ENCODE results near the gene C12orf42.

The C12orf42 gene

DNA sequence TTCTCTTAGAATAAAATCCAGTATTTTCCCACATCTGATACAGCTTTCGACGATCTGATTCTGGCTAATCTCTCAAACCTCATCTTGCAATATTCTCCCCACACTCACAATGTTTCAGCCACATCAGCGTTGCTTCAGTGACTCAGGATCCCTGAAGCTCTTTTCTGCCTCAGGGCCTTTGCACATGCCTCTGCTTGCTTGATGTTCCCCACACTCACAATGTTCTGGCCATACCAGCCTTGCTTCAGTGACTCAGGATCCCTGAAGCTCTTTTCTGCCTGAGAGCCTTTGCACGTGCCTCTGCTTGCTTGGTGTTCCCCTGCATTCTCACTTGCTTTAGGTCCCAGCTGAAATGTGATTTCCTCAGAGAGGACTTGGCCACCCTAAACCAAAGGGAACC, 2.6 kb downstream of the C12orf42 start:
- Histone ChIP-seq H3K36me3 (ENCODE audit: control insufficient read depth, insufficient read depth, low read length) (no peaks in the 10 kb centered on the region), H3K9me3 (ENCODE audit: control insufficient read depth, low read length) (no peaks in the 10 kb centered on the region), H3K9ac (ENCODE audit: low read length) (no peak overlapping the region), H3K4me3 (ENCODE audit: low read length) (no peak overlapping the region), H3K4me1 (ENCODE audit: control insufficient read depth, insufficient read depth, low read length) (peaks cover 4% of the 10 kb centered on the region), H3K27me3 (ENCODE audit: control insufficient read depth, insufficient read depth, low read length) (peaks cover 14% of the 10 kb centered on the region)

DNA sequence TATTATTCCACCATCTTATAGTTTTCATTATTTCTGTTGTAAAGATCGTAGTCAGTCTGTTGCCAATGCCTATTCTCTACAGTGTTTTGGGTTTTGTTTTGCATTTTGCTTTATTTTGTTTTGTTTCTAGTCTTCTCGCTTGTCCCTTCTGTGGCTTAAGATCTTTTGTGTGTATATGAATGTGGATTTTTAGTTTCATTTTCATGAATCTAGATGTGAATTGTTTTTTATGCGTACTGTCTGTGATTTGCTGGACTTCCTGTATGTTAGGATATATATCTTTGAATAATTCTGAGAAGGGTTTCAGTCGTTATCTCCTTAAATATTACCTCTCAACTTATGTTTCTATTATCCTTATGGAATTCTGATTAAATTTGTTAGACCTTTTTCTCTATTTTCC, 13.4 kb downstream of the C12orf42 start:
- Histone ChIP-seq H3K36me3 (ENCODE audit: control insufficient read depth, insufficient read depth, low read length) (no peaks in the 10 kb centered on the region), H3K4me3 (ENCODE audit: low read length) (no peak overlapping the region), H3K9me3 (ENCODE audit: control insufficient read depth, low read length) (no peaks in the 10 kb centered on the region), H3K4me1 (ENCODE audit: control insufficient read depth, insufficient read depth, low read length) (no peaks in the 10 kb centered on the region), H3K9ac (ENCODE audit: low read length) (no peak overlapping the region), H3K27me3 (ENCODE audit: control insufficient read depth, insufficient read depth, low read length) (no peaks in the 10 kb centered on the region)

DNA sequence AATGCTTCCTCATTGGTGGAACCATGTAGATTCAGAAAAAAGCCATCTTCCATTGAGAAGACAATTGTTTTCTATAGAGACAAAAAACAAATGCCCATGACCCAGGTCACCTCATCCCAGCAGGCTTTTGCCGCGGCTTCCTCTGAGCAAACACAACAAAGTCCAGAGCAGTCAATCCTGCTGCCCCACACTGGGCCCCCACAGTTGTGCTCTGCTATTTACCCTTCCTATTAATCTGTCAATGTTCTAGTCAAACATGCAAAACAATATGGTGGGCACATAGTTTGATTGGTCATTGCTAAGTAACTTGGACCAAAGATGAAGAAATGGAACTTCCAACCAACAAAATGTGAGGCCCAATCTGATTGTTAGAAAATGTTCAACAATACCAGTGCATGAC, 20.7 kb downstream of the C12orf42 start:
- Histone ChIP-seq H3K4me1 (ENCODE audit: control insufficient read depth, insufficient read depth, low read length) (no peaks in the 10 kb centered on the region), H3K9ac (ENCODE audit: low read length) (no peak overlapping the region)

DNA sequence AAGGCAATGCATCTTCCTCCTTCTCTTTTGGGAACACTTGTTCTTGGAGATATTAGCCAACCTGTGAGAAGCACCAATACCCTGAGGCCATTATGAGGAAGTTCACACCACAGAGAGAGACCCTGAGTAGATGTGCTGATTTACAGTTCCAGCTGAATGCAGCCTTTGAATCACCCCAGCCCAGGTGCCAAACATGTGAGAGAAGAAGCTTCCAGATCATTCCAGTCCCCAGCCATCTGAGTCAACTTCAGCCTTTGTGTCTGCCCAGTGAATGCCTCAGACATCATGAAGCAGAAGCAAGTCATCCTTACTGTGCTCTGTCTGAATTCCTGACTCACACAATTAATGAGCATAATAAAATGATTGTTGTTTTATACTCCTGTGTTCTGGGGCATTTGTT, 25.1 kb downstream of the C12orf42 start:
- Histone ChIP-seq H3K4me3 (ENCODE audit: low read length) (no peak overlapping the region), H3K9ac (ENCODE audit: low read length) (no peak overlapping the region)

More for the DNA sequence above, 20.7 kb downstream of the C12orf42 start:
- H3K27me3 ChIP-seq (ENCODE audit: control insufficient read depth, insufficient read depth, low read length): no peaks in the 10 kb centered on the region
- H3K36me3 ChIP-seq (ENCODE audit: control insufficient read depth, insufficient read depth, low read length): no peaks in the 10 kb centered on the region
- no peaks in the 10 kb centered on the region for H3K9me3 ChIP-seq (ENCODE audit: control insufficient read depth, low read length)
- H3K4me3 ChIP-seq (ENCODE audit: low read length): no peak overlapping the region

DNA sequence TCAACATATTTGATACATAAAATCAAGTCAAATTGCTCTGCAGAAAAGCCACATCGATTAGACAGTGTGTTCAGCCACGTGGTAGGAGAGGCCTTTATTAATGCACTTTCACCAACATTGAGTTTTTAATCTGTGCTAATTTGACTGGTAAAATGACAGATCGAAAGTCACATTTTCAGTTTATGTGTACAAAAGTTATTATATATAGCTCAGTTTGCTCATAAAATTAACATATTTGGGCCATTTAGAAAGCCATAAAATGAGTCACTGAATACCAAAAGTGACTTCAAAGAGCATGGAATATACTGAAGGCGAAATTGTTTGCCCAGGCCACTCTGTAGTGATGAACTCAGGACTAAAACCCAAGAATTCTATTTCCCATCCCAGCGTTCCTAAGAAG, 26.0 kb downstream of the C12orf42 start:
- Histone ChIP-seq H3K4me3 (ENCODE audit: low read length) (no peak overlapping the region), H3K36me3 (ENCODE audit: control insufficient read depth, insufficient read depth, low read length) (no peaks in the 10 kb centered on the region), H3K9ac (ENCODE audit: low read length) (no peak overlapping the region)

More for the DNA sequence above, 25.1 kb downstream of the C12orf42 start:
- no peaks in the 10 kb centered on the region for H3K27me3 ChIP-seq (ENCODE audit: control insufficient read depth, insufficient read depth, low read length)
- no peaks in the 10 kb centered on the region for H3K36me3 ChIP-seq (ENCODE audit: control insufficient read depth, insufficient read depth, low read length)
- no peaks in the 10 kb centered on the region for H3K4me1 ChIP-seq (ENCODE audit: control insufficient read depth, insufficient read depth, low read length)
- no peaks in the 10 kb centered on the region for H3K9me3 ChIP-seq (ENCODE audit: control insufficient read depth, low read length)

DNA sequence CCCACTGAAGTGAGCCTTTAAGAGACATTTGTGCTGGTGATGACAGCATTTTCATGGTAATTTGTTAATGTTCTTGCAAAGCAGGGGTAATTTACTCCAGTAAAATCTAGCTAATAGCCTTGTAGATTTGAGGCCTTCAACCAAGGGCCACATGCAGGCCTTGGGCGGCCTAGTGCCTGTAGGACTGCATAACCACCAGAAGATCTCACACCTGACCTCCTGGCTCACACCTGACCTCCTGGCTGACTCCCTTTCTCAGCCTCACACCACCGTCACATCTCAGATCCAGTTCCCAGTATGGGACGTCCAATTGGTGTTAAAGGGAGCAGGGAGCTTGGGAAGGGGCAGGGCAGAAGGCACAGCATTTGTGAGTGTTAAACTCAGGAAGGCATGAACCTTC, 26.9 kb downstream of the C12orf42 start:
- H3K4me3 ChIP-seq (ENCODE audit: low read length): no peak overlapping the region
- no peaks in the 10 kb centered on the region for H3K36me3 ChIP-seq (ENCODE audit: control insufficient read depth, insufficient read depth, low read length)
- H3K9ac ChIP-seq (ENCODE audit: low read length): no peak overlapping the region
- H3K27me3 ChIP-seq (ENCODE audit: control insufficient read depth, insufficient read depth, low read length): no peaks in the 10 kb centered on the region
- H3K9me3 ChIP-seq (ENCODE audit: control insufficient read depth, low read length): no peaks in the 10 kb centered on the region
- H3K4me1 ChIP-seq (ENCODE audit: control insufficient read depth, insufficient read depth, low read length): no peaks in the 10 kb centered on the region

More for the DNA sequence above, 26.0 kb downstream of the C12orf42 start:
- no peaks in the 10 kb centered on the region for H3K27me3 ChIP-seq (ENCODE audit: control insufficient read depth, insufficient read depth, low read length)
- H3K9me3 ChIP-seq (ENCODE audit: control insufficient read depth, low read length): no peaks in the 10 kb centered on the region
- no peaks in the 10 kb centered on the region for H3K4me1 ChIP-seq (ENCODE audit: control insufficient read depth, insufficient read depth, low read length)

DNA sequence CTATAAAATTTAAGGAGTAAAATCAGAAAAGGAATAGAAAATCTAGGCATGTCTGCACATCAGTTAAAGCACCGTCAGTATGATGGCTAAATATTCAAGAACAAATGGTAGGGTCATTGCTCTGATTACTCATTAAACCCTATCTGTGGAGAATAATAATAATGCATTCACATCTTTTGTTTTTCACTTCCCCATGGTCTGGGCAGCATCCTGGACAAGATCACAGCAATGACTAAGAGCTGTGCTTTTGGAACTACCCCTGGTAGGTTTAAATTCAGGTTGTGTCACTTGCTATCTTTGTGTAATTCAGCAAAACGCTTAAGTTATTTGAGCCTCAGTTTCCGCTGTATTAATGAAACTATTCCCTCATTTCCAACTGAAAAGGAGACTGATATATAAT, 33.1 kb downstream of the C12orf42 start:
- Histone ChIP-seq H3K9ac (ENCODE audit: low read length) (no peak overlapping the region), H3K4me3 (ENCODE audit: low read length) (no peak overlapping the region), H3K4me1 (ENCODE audit: control insufficient read depth, insufficient read depth, low read length) (no peaks in the 10 kb centered on the region), H3K9me3 (ENCODE audit: control insufficient read depth, low read length) (no peaks in the 10 kb centered on the region), H3K36me3 (ENCODE audit: control insufficient read depth, insufficient read depth, low read length) (no peaks in the 10 kb centered on the region), H3K27me3 (ENCODE audit: control insufficient read depth, insufficient read depth, low read length) (no peaks in the 10 kb centered on the region)

DNA sequence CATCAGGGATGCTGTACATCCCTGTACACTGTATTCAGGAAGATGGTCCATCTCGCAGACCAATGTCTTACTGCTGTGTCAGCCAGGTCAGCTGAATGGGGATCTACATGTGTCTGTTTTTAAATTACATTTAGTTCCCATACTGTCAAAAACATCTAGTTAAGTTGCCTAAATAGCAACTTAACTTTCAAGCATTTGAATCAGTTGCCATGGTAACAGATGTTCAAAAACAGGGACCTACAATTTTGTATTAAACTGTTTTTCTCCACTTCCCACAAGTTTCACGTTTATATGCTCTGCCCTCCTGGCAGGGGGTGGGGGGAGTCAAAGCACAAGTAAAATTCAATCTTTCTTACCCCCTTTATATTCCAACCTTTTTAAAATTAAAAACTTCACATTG, 38.3 kb downstream of the C12orf42 start:
- Histone ChIP-seq H3K27me3 (ENCODE audit: control insufficient read depth, insufficient read depth, low read length) (no peaks in the 10 kb centered on the region), H3K9ac (ENCODE audit: low read length) (no peak overlapping the region), H3K4me1 (ENCODE audit: control insufficient read depth, insufficient read depth, low read length) (no peaks in the 10 kb centered on the region), H3K36me3 (ENCODE audit: control insufficient read depth, insufficient read depth, low read length) (no peaks in the 10 kb centered on the region), H3K9me3 (ENCODE audit: control insufficient read depth, low read length) (no peaks in the 10 kb centered on the region), H3K4me3 (ENCODE audit: low read length) (no peak overlapping the region)

DNA sequence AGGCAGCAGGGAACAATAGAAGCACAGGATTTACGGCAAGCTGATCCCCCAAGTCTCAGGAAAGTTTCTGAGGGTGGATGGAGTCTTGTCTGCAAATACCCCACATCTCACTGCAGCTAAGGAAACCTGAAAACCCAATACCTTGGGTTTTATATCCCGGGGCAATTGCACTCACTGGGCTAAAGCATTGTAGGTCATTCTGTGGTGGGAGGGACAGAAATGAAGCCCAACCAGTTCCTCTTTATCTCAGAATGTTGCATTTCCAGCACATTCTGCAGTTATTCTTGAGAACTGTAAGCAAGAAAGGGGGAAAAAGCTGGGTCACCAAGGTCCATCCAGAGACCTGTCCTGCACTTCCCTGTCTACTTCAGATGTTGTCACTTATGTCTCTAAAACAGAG, 39.8 kb downstream of the C12orf42 start:
- Histone ChIP-seq H3K9me3 (ENCODE audit: control insufficient read depth, low read length) (no peaks in the 10 kb centered on the region), H3K4me1 (ENCODE audit: control insufficient read depth, insufficient read depth, low read length) (no peaks in the 10 kb centered on the region)

DNA sequence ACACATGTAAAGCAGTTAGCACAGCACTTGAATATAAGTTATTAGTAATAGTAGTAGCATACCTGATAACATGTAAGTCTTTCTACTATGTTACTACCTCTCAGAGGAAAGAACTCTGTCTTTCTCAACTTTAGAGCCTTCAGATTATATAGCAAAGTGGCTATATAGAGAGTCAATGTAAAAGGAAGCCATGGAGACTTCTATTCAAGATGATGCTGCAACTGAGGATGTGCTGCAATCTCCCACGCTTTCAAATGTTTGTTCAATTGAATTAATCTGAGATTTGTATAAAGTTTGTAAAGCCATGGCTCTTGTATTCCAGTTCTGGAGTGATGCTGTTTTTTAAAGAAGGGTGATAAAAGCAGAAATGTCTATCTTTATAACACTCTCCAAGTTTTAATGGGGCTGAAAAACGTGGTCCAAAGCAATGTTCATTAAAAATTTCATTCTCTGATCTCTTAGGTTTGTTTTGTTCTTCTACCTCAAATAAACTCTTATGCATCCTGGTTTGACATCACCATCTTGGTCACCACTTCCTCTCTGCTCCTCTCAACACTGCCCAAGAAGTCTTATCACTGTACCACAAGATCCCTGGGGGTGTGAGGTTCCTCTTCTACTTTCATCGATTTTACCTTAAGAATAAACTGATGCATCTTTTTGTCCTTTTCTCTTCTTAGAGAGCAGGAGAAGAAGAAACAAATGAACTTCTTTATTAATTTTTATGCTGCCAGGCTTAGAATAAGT, 40.6 kb downstream of the C12orf42 start:
- H3K4me1 ChIP-seq (ENCODE audit: control insufficient read depth, insufficient read depth, low read length): no peaks in the 10 kb centered on the region
- no peaks in the 10 kb centered on the region for H3K36me3 ChIP-seq (ENCODE audit: control insufficient read depth, insufficient read depth, low read length)
- H3K9ac ChIP-seq (ENCODE audit: low read length): no peak overlapping the region
- no peaks in the 10 kb centered on the region for H3K9me3 ChIP-seq (ENCODE audit: control insufficient read depth, low read length)
- H3K4me3 ChIP-seq (ENCODE audit: low read length): no peak overlapping the region
- no peaks in the 10 kb centered on the region for H3K27me3 ChIP-seq (ENCODE audit: control insufficient read depth, insufficient read depth, low read length)

More for the DNA sequence above, 39.8 kb downstream of the C12orf42 start:
- H3K27me3 ChIP-seq (ENCODE audit: control insufficient read depth, insufficient read depth, low read length): no peaks in the 10 kb centered on the region
- H3K9ac ChIP-seq (ENCODE audit: low read length): no peak overlapping the region
- no peaks in the 10 kb centered on the region for H3K36me3 ChIP-seq (ENCODE audit: control insufficient read depth, insufficient read depth, low read length)
- H3K4me3 ChIP-seq (ENCODE audit: low read length): no peak overlapping the region

DNA sequence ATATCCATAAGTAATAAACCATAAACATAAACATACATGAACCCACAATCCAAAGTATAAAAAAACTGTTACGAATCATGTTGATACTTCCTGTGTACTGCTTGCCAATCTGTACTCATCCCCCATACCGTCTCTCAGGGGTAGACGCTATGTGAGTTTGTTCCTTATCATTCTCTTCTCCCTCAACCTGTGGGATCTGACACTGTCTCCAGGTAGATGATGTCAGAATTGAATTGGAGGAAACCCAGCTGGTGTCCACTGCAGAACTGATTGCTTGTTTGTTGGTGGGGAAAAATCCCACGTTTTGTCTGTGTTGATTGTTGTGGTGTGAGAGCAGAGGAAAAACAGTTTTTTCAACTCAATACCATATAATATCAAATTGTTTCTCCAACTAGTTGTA, 50.8 kb downstream of the C12orf42 start:
- H3K4me1 ChIP-seq (ENCODE audit: control insufficient read depth, insufficient read depth, low read length): no peaks in the 10 kb centered on the region
- no peaks in the 10 kb centered on the region for H3K9me3 ChIP-seq (ENCODE audit: control insufficient read depth, low read length)
- no peaks in the 10 kb centered on the region for H3K36me3 ChIP-seq (ENCODE audit: control insufficient read depth, insufficient read depth, low read length)
- no peak overlapping the region for H3K4me3 ChIP-seq (ENCODE audit: low read length)
- no peaks in the 10 kb centered on the region for H3K27me3 ChIP-seq (ENCODE audit: control insufficient read depth, insufficient read depth, low read length)
- no peak overlapping the region for H3K9ac ChIP-seq (ENCODE audit: low read length)

DNA sequence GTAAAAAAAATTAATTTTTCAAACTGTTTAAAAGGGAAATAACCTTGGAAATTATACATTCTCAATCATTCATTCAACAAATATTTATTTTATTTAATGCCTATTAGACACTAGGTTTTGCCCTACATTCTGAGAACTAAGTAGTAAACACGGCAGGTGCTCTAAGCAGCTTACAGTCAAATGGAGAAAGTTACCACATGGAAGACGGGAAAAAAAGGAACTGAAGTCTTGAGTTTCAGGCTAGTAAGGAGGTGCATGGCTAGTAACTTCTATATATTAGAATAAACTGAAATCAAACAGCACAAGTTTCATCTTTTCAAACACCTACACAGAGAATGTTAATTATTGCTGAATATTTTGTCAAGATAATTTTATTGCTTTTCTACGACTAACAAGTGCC, 52.9 kb downstream of the C12orf42 start:
- Histone ChIP-seq H3K36me3 (ENCODE audit: control insufficient read depth, insufficient read depth, low read length) (no peaks in the 10 kb centered on the region), H3K9me3 (ENCODE audit: control insufficient read depth, low read length) (no peaks in the 10 kb centered on the region), H3K27me3 (ENCODE audit: control insufficient read depth, insufficient read depth, low read length) (no peaks in the 10 kb centered on the region), H3K9ac (ENCODE audit: low read length) (no peak overlapping the region), H3K4me1 (ENCODE audit: control insufficient read depth, insufficient read depth, low read length) (no peaks in the 10 kb centered on the region), H3K4me3 (ENCODE audit: low read length) (no peak overlapping the region)

DNA sequence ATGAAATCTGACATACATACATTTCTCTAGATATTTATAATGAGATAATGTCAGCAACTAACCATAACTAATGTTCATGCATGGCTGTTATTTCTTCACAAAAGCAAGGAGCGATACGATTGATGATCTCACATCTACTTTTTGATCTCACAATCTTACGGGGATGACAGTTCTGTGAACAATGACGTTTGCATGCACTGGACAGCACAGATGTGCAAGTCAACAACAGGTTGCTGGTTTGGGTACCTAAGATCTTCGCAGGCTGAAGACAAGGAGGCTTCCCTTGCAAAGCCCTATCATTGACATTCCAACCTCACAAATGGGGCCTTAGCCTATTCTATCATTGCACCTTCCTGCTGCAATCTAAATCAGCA, 53.6 kb downstream of the C12orf42 start:
- Histone ChIP-seq H3K9me3 (ENCODE audit: control insufficient read depth, low read length) (no peaks in the 10 kb centered on the region), H3K4me1 (ENCODE audit: control insufficient read depth, insufficient read depth, low read length) (no peaks in the 10 kb centered on the region), H3K36me3 (ENCODE audit: control insufficient read depth, insufficient read depth, low read length) (no peaks in the 10 kb centered on the region), H3K27me3 (ENCODE audit: control insufficient read depth, insufficient read depth, low read length) (no peaks in the 10 kb centered on the region), H3K4me3 (ENCODE audit: low read length) (no peak overlapping the region), H3K9ac (ENCODE audit: low read length) (no peak overlapping the region)

All from mucosa of stomach (tissue), 1 donor.